Keratinocyte (primary cell): ENCODE results near the gene GUCY2C. TPM values are rescaled to one million over a fixed set of nuclear protein-coding genes. Genes with fewer than 3 reads are reported as not detected.

Experiments
- DNase-seq: peaks from one replicate; pipeline ENCODE4 v3.0.0-alpha.2; 2011; ENCODE audit warnings: low read depth, missing footprints, low spot score
- FAIRE-seq: peaks from 2 replicates; lab custom pipeline; 2011; peaks lifted over from hg19 to GRCh38; lab: Jason Lieb, UNC
- H2AFZ ChIP-seq: 2 replicates; pipeline ENCODE4 v1.6.0; 2012; ENCODE audit warnings: low read length, control low read depth, inconsistent platforms; ENCODE audit not compliant: control insufficient read depth
- H3K27ac ChIP-seq: 2 replicates; pipeline ENCODE4 v1.5.1; 2011; ENCODE audit warnings: low read length; ENCODE audit not compliant: control insufficient read depth, insufficient read depth
- H3K27me3 ChIP-seq: 3 replicates; pipeline ENCODE4 v1.6.0; 2011; ENCODE audit warnings: low read length; ENCODE audit not compliant: control insufficient read depth, insufficient read depth; ENCODE audit errors: extremely low read depth
- H3K36me3 ChIP-seq, 2 experiments: 2 replicates in 1 of 2; 3 replicates in 1 of 2; pipeline ENCODE4 v1.5.1; 2011; ENCODE audit warnings: low read length in 2 of 2, mild to moderate bottlenecking in 1 of 2; ENCODE audit not compliant: control insufficient read depth in 2 of 2, insufficient read depth in 2 of 2; ENCODE audit errors: extremely low read depth in 1 of 2
- H3K4me1 ChIP-seq: 3 replicates; pipeline ENCODE4 v1.5.1; 2011; ENCODE audit warnings: low read length; ENCODE audit not compliant: control insufficient read depth, insufficient read depth; ENCODE audit errors: extremely low read depth
- H3K4me2 ChIP-seq: 3 replicates; pipeline ENCODE4 v1.6.0; 2011; ENCODE audit warnings: low read depth, low read length; ENCODE audit not compliant: control insufficient read depth, insufficient read depth; ENCODE audit errors: extremely low read depth
- H3K4me3 ChIP-seq, 3 experiments: fragments of 200-600 bp in 1 of 3; sonication (generic) in 1 of 3; 2 replicates in 2 of 3; 3 replicates in 1 of 3; pipeline ENCODE4 v1.5.1; 2011 to 2016; ENCODE audit warnings: low read length in 3 of 3, mild to moderate bottlenecking in 3 of 3, control low read depth in 2 of 3, inconsistent platforms in 1 of 3, low read depth in 1 of 3, mixed read lengths in 1 of 3, mixed run types in 1 of 3, moderate library complexity in 1 of 3; ENCODE audit not compliant: control insufficient read depth in 2 of 3, insufficient read depth in 2 of 3; ENCODE audit errors: extremely low read depth in 1 of 3
- H3K79me2 ChIP-seq: 2 replicates; pipeline ENCODE4 v1.6.0; 2012; ENCODE audit warnings: low read length; ENCODE audit not compliant: control insufficient read depth, insufficient read depth
- H3K9ac ChIP-seq: 3 replicates; pipeline ENCODE4 v1.6.0; 2011; ENCODE audit warnings: low read length; ENCODE audit not compliant: control insufficient read depth, insufficient read depth; ENCODE audit errors: extremely low read depth
- H3K9me1 ChIP-seq: 3 replicates; pipeline ENCODE4 v1.6.0; 2011; ENCODE audit warnings: low read length; ENCODE audit not compliant: control insufficient read depth, insufficient read depth; ENCODE audit errors: extremely low read depth
- H3K9me3 ChIP-seq: 2 replicates; pipeline ENCODE4 v1.5.1; 2012; ENCODE audit warnings: low read depth, low read length; ENCODE audit not compliant: control insufficient read depth
- H4K20me1 ChIP-seq: 3 replicates; pipeline ENCODE4 v1.6.0; 2011; ENCODE audit warnings: low read length; ENCODE audit not compliant: control insufficient read depth, insufficient read depth; ENCODE audit errors: extremely low read depth
- CTCF ChIP-seq, 3 experiments: IDR thresholded peaks in 1 of 3; conservative IDR thresholded peaks in 1 of 3; optimal IDR thresholded peaks in 1 of 3; 2 replicates in 2 of 3; 3 replicates in 1 of 3; pipeline versions ENCODE3 to v1.5.1; 2011; ENCODE audit warnings: low read length in 3 of 3, mild to moderate bottlenecking in 3 of 3, moderate library complexity in 2 of 3, control low read depth in 1 of 3, inconsistent platforms in 1 of 3; ENCODE audit not compliant: insufficient read depth in 2 of 3; ENCODE audit errors: extremely low read depth in 1 of 3
- EZH2 ChIP-seq: IDR thresholded peaks from one replicate; pipeline ENCODE4 v1.6.1; 2012; ENCODE audit warnings: inconsistent platforms, mild to moderate bottlenecking, low read length, moderate library complexity
- dilution Hi-C: fragments of 300-500 bp; cut with MboI; formaldehyde crosslinking; loops from one replicate; pipeline ENCODE4 v1.7.0; 2020; ENCODE audit warnings: low sequenced_read_pairs; ENCODE audit not compliant: extremely low pct_ligation_motif_present
- polyA plus RNA-seq, 5 experiments: library from polyadenylated mRNA; depleted of rRNA in 3 of 5; stranded (reverse) in 3 of 5; stranded (forward) in 1 of 5; unstranded in 1 of 5; fragments of >200 nt; gene quantifications; 1 replicate in 1 of 5; 2 replicates in 3 of 5; 3 replicates in 1 of 5; pipeline versions ENCODE4 v1.2.1 to v1.2.3, GENCODE V29; 2011 to 2012; ENCODE audit warnings: missing spikeins in 2 of 5, low read depth in 1 of 5, low replicate concordance in 1 of 5

The GUCY2C gene
- polyA plus RNA-seq, 1 donor (not counting 4 experiments of a cell fraction or from before 2014, with no cell fraction given) = 0.03 TPM

GRCh38 chr12:14714437-14714836, 18.0 kb upstream of the GUCY2C start:
- H3K4me2 ChIP-seq = no peak overlapping the region
- DNase-seq (no peak), FAIRE-seq (no peak)
- H3K9me1 ChIP-seq = no peaks in the 10 kb centered on the region
- no peak for TF ChIP-seq CTCF (optimal IDR thresholded peaks at IDR 0.05 in 1 of 3, IDR thresholded peaks at IDR 0.05 in 1 of 3, conservative IDR thresholded peaks at IDR 0.05 in 1 of 3; ENCODE audit: extremely low read depth in 1 of 3, insufficient read depth in 2 of 3, low read length in 3 of 3)
- no peak for TF ChIP-seq EZH2
- H3K79me2 ChIP-seq = no peaks in the 10 kb centered on the region
- no peak overlapping the region for H3K9ac ChIP-seq
- no peaks in the 10 kb centered on the region for H3K36me3 ChIP-seq
- no peaks in the 10 kb centered on the region for H3K9me3 ChIP-seq
- no peak overlapping the region for H3K27ac ChIP-seq
- no peak overlapping the region for H3K4me3 ChIP-seq
- no peaks in the 10 kb centered on the region for H3K27me3 ChIP-seq
- dilution Hi-C loops = no loop called here
- H4K20me1 ChIP-seq = no peaks in the 10 kb centered on the region
- no peaks in the 10 kb centered on the region for H3K4me1 ChIP-seq
- no peak overlapping the region for H2AFZ ChIP-seq

GRCh38 chr12:14710632-14711320, 14.4 kb upstream of the GUCY2C start:
- H3K4me2 ChIP-seq = no peak overlapping the region
- H3K27ac ChIP-seq = no peak overlapping the region
- H3K4me1 ChIP-seq = no peaks in the 10 kb centered on the region
- H3K9ac ChIP-seq = no peak overlapping the region
- no peak overlapping the region for H3K4me3 ChIP-seq
- no peaks in the 10 kb centered on the region for H4K20me1 ChIP-seq
- no peaks in the 10 kb centered on the region for H3K79me2 ChIP-seq
- FAIRE-seq (no peak), DNase-seq (no peak)
- no peak for TF ChIP-seq CTCF (optimal IDR thresholded peaks at IDR 0.05 in 1 of 3, IDR thresholded peaks at IDR 0.05 in 1 of 3, conservative IDR thresholded peaks at IDR 0.05 in 1 of 3; ENCODE audit: extremely low read depth in 1 of 3, insufficient read depth in 2 of 3, low read length in 3 of 3)
- TF ChIP-seq EZH2 = no peak
- dilution Hi-C loops = no loop called here
- no peaks in the 10 kb centered on the region for H3K9me1 ChIP-seq
- no peaks in the 10 kb centered on the region for H3K36me3 ChIP-seq
- H3K9me3 ChIP-seq = no peaks in the 10 kb centered on the region
- H2AFZ ChIP-seq = no peak overlapping the region
- H3K27me3 ChIP-seq = no peaks in the 10 kb centered on the region
